Measurements from ENCODE around the gene SLF2.

The SLF2 gene

GRCh38 chr10:100907773-100908363 is 4.9 kb upstream of the SLF2 start:
- H3K9me2 ChIP-seq (ENCODE audit: low read depth, low read length), result no peaks in the 10 kb centered on the region
- TF ChIP-seq CTCF (IDR thresholded peaks at IDR 0.05; ENCODE audit: low read length) (no peak), EZH2 (IDR thresholded peaks at IDR 0.05; ENCODE audit: borderline replicate concordance, low read length) (no peak)
- no peak overlapping the region for H3K27ac ChIP-seq (ENCODE audit: low read depth, low read length, poor library complexity, severe bottlenecking)
- no peaks in the 10 kb centered on the region for H3K9me3 ChIP-seq (ENCODE audit: low read length)
- H2AFZ ChIP-seq (ENCODE audit: low read length), result no peak overlapping the region
- H3K9ac ChIP-seq (ENCODE audit: low read length), result no peak overlapping the region
- H3K36me3 ChIP-seq (ENCODE audit: insufficient read depth, low read length), result no peaks in the 10 kb centered on the region
- no peak overlapping the region for H3K4me2 ChIP-seq (ENCODE audit: low read length)
- H3K27me3 ChIP-seq (ENCODE audit: insufficient read depth, low read length), result no peaks in the 10 kb centered on the region
- no peaks in the 10 kb centered on the region for H4K20me1 ChIP-seq (ENCODE audit: insufficient read depth, low read length)
- no peak overlapping the region for H3K4me3 ChIP-seq (ENCODE audit: low read depth, low read length, poor library complexity, severe bottlenecking)
- no peaks in the 10 kb centered on the region for H3F3A ChIP-seq (ENCODE audit: insufficient read depth, low read length)
- H3K4me1 ChIP-seq (ENCODE audit: insufficient read depth, low read length, severe bottlenecking), result peaks cover 15% of the 10 kb centered on the region
- H3K79me2 ChIP-seq (ENCODE audit: insufficient read depth, low read length), result no peaks in the 10 kb centered on the region

GRCh38 chr10:100908378-100908777 is 4.4 kb upstream of the SLF2 start:
- no peaks in the 10 kb centered on the region for H3F3A ChIP-seq (ENCODE audit: insufficient read depth, low read length)
- H3K27ac ChIP-seq (ENCODE audit: low read depth, low read length, poor library complexity, severe bottlenecking), result no peak overlapping the region
- peaks cover 15% of the 10 kb centered on the region for H3K4me1 ChIP-seq (ENCODE audit: insufficient read depth, low read length, severe bottlenecking)
- H3K36me3 ChIP-seq (ENCODE audit: insufficient read depth, low read length), result no peaks in the 10 kb centered on the region
- H3K4me2 ChIP-seq (ENCODE audit: low read length), result no peak overlapping the region
- H3K9ac ChIP-seq (ENCODE audit: low read length), result no peak overlapping the region
- no peaks in the 10 kb centered on the region for H3K27me3 ChIP-seq (ENCODE audit: insufficient read depth, low read length)
- H3K9me3 ChIP-seq (ENCODE audit: low read length), result no peaks in the 10 kb centered on the region
- no peak for TF ChIP-seq CTCF (IDR thresholded peaks at IDR 0.05; ENCODE audit: low read length)
- TF ChIP-seq EZH2 (IDR thresholded peaks at IDR 0.05; ENCODE audit: borderline replicate concordance, low read length), result no peak
- H2AFZ ChIP-seq (ENCODE audit: low read length), result no peak overlapping the region
- no peaks in the 10 kb centered on the region for H4K20me1 ChIP-seq (ENCODE audit: insufficient read depth, low read length)
- H3K79me2 ChIP-seq (ENCODE audit: insufficient read depth, low read length), result peaks cover 2% of the 10 kb centered on the region
- H3K4me3 ChIP-seq (ENCODE audit: low read depth, low read length, poor library complexity, severe bottlenecking), result no peak overlapping the region
- no peaks in the 10 kb centered on the region for H3K9me2 ChIP-seq (ENCODE audit: low read depth, low read length)

- Histone ChIP-seq H3K4me1 (ENCODE audit: insufficient read depth, low read length, severe bottlenecking) (peaks cover 28% of the 10 kb centered on the region), H3F3A (ENCODE audit: insufficient read depth, low read length) (no peaks in the 10 kb centered on the region), H3K4me2 (ENCODE audit: low read length) (no peak overlapping the region), H3K79me2 (ENCODE audit: insufficient read depth, low read length) (peaks cover 15% of the 10 kb centered on the region), H3K36me3 (ENCODE audit: insufficient read depth, low read length) (0 out of 2 replicates have a peak, but pooled peaks cover 3% of the 10 kb centered on the region), H2AFZ (ENCODE audit: low read length) (no peak overlapping the region), H3K9me2 (ENCODE audit: low read depth, low read length) (no peaks in the 10 kb centered on the region), H3K9ac (ENCODE audit: low read length) (no peak overlapping the region), H3K9me3 (ENCODE audit: low read length) (no peaks in the 10 kb centered on the region), H3K4me3 (ENCODE audit: low read depth, low read length, poor library complexity, severe bottlenecking) (no peak overlapping the region), H4K20me1 (ENCODE audit: insufficient read depth, low read length) (no peaks in the 10 kb centered on the region), H3K27me3 (ENCODE audit: insufficient read depth, low read length) (no peaks in the 10 kb centered on the region), H3K27ac (ENCODE audit: low read depth, low read length, poor library complexity, severe bottlenecking) (no peak overlapping the region)
- no peak for TF ChIP-seq EZH2 (IDR thresholded peaks at IDR 0.05; ENCODE audit: borderline replicate concordance, low read length)
- no peak for TF ChIP-seq CTCF (IDR thresholded peaks at IDR 0.05; ENCODE audit: low read length)
These were observed 3.1 kb upstream of the SLF2 start for GRCh38 chr10:100909501-100910263.
